Hepatic stellate cell (primary cell): ENCODE results near the gene SLAIN2.

ENCODE experiments used
- DNase-seq: peaks from one replicate; pipeline ENCODE4 v3.0.0; 2011; ENCODE audit warnings: low spot score

The SLAIN2 gene

DNA sequence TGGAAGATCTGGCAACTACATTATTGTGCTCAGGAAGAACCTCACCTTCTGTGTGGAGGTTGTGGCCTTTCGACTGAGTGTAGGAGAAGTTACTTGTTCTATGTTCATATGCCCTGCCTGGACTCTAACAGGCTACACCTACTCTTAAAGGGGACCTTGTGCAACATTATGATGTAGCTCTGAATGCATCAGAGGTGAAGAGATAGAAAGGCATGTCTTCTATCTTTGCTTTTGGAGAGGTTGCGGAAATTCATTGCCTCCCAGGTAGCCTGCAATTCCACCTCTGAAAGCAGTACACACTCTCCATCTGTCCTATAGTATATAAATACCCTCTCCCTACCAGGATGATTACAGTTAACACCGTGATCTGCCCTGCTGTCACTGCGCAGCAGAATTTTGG lies 7.1 kb upstream of the SLAIN2 start:
- no peak for DNase-seq

DNA sequence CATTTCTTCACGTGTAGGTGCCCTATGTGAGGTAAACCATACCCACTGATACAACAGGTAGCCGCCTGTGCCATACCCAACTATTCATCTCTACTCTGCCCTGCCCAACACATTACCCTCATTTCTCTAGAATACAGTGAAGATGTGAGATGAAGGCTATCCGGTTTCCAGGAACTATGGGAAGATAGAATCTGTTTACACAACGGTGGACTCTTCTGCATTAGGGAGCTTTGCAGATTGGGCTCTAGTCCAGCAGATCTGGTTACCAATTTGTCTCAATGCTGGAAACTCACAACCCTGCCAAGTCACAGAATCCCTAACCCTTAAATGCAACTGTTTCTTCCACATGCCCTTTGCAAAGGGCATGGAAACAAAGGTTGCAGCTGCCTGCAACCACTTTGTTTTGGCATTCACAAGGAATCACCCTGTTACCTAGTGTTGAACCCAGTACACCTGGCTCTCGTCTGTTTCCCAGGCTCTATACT lies 6.4 kb upstream of the SLAIN2 start:
- no peak for DNase-seq

DNA sequence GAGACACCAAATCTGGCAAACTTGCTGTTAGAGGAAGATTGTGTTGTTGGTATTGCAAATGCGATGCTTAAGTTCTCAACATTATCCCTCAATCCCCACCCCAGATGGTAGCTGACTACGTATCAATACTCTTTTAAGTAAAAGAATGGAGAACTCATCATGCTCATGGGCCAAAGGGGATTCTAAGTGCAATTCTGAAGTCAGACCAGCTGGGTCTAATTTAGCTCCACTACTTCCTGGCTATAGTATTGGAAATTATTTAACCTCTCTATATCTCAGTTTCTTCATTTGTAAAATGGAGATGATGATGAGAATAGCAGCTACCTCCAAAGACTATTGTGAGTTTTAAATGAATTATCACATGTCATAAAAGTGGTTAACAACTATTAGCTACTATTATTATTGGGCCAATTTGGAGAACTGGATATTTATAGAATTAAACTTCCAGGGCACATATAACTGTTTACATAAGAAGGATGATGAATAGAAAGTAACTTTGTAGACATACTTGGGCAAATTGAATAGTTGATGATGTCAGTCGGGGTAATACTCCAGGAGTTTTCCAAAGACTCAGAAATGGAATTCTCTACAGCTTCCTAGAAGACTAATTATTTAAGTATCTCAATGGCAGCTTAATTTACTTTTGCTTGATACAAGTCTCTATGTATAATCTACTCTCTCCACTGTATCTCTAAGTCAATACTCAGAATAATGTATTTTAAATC lies 5.0 kb upstream of the SLAIN2 start:
- DNase-seq: no peak

DNA sequence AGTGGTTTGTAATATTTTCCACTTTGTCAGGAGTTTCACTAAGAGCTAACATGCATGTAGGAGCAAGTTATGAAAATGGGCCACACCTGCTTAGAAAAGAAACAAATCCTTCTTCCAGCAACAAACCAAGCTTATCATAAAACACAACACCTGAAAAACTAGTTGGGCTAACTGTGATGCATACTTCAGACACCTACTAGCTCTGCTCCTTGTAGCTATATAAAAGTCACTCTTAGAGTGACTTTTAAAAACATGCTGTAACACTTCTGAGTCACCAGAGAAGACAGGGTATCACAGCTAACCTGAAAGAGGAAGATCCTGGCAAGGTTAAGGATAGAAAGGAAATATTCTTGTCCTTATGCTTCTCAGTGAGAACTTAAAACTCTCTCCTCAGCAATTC lies 3.6 kb upstream of the SLAIN2 start:
- no peak for DNase-seq

DNA sequence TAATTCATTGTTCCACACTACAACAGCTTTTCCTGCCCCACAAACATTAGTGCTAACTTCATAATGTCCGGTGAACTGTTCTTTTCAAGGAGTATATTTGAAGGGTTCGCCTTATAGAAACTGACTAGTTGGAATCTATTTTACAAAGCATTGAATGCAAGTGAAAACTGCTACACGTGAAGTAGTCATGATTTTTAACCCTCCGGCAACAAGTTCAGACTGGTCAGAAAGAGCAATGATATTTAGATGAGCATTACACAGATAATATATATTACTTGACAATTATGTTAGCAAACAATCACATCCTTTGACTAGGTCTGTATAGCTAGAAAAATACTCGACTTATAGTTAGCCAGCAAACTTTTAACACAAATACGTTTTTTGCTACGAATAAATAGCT lies 1.7 kb upstream of the SLAIN2 start:
- no peak for DNase-seq

DNA sequence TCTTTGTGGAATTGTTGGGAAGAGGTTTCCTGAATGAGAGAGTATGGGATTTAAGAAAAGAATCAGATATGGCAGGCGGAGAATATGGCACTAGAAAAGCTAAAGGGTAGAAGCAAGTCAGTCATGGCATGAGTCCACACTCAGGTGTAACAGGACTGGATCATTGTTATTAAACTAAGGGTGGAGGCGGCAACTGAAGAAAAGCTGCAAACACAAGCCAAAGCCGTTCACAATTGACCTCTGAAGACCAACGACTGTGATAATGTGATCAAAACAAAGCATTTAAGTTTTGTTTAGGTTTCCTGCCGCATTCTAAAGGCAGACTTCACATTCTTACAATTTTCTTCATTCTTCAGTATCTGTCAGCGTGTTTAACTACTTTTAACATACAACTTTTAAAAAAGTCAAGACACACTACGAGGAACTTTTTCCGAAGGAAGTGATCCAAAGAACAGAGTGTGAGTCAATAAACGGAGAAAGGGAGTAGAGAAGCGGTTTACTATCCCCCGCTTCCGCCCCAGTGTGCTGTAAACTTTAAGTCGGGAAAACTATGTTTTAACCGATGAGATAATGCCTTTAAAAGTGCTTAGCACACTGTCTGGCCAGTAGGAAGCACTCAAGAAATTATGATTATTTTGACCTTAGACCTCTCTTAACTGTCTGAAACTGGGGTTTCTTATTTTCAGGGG lies 909 bp upstream of the SLAIN2 start:
- DNase-seq: peak; percentile 40

DNA sequence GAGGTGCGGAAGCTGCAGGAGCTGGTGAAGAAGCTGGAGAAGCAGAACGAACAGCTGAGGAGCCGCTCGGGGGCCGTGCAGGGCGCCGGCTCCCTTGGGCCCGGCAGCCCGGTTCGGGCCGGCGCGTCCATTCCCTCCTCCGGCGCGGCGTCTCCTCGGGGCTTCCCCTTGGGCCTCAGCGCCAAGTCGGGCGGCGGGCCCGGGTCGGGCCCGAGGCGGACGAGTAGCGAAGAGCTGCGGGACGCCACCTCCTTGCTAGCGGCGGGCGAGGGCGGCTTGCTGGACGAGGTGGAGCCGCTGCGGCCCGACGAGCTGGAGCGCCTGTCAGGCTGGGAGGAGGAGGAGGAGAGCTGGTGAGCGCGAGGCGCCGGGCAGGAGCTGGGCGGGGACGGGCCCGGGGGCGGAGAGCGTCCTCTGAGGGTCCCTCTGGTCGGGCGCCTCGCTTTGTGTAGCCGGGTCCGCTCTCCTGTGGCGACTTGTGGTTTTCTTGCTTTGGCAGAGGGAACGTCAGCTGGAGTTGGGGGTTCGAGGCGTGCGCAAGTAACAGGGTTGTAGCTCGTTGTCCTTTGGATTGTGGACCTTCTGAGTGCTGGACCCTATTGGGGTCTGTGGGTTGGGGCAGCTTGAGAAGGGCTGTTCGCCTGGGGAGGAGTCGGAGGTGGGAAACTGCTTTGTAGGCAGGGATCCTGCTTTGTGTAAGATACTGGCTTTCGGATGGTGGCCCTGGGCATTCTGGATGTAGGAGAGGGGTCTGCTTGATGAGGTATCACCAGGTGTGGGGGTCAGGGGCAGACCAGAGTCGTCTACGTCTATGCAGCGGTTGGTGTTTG lies 662 bp downstream of the SLAIN2 start:
- peak; percentile 38 for DNase-seq

DNA sequence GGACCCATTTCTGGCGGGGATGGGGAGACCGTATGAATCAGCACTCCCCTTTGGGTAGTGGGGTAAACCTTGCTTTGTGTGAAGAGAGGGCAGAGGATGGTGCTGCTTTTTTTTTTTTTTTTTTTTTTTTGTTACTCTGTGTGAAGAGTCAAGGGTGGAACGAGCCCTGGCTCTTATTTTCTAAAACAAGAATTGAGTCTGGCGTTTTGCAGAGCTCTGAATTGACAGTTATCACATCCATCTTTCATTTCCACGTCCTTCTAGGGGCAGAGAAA lies 1.2 kb downstream of the SLAIN2 start:
- DNase-seq: no peak

DNA sequence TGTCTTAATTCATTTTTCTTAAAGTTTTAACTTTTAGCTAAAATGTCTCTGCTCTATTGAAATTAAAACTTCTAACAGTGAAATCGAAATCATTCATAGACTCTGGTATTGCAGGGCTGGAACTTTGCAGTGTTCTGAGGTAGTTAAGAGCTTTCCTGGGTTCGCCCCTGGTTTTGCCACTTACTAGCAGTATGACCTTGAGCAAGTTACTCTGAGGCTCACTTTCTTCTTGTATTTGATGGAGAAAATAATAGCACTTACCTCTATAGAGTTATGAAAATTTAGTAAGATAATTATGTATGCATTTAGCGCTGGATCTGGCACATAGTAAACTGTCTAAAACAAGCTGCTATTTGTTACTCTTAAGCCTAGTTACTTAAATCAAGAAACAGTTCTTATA lies 1.7 kb downstream of the SLAIN2 start:
- no peak for DNase-seq

DNA sequence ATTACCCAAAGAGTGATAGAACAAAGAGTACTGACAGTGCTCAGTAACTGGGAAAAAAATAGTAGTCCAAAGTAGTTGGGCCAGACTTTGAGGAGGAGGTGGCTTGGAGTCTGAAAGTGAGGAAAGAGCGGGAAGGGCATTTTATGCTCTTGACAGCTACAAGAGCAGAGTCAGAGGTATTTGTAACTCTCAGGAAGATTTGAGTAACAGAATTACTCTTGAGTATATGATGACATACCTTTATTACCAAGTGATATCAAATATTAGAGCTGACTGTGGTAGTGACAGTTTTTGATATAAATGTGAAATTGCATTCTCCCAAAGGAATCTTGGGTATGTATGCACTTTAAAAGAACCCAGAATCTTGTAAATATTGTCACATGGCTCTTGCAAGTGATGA lies 2.2 kb downstream of the SLAIN2 start:
- no peak for DNase-seq

DNA sequence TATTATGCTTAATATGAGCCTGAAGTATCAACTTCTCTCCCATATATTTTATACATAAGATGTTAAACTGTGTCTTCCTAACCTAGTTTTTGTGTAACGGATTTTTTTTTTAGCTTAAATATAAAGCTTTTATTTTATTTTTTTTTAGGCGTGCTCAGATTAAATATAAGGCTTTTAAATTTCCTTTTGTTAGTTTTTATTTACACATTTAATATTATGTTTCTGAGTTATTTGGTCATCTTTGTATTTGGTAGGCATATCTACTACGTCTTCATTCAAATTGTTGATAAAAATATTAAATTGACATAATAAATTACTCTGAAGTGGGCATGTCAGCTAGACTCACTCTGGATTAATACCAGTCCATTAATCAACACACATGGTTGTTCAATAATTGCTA lies 4.2 kb downstream of the SLAIN2 start:
- DNase-seq: no peak

DNA sequence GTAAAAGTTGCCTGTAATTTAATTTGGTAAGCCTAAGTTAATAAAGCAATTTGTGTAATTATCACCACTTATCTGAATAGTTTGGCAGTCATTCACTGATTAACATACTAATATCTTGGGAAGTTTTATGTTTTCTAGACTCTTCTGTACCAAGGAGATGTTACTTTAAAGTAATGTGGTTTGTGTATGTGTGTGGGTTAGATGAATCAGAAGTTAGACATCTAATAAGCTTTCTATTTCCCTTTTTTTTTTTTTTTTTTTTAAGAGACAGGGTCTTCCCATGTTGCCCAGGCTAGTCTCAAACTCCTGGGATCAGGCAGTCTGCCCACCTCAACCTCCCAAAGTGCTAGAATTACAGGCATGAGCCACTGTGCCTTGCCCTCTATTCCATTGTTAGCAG lies 5.3 kb downstream of the SLAIN2 start:
- no peak for DNase-seq

DNA sequence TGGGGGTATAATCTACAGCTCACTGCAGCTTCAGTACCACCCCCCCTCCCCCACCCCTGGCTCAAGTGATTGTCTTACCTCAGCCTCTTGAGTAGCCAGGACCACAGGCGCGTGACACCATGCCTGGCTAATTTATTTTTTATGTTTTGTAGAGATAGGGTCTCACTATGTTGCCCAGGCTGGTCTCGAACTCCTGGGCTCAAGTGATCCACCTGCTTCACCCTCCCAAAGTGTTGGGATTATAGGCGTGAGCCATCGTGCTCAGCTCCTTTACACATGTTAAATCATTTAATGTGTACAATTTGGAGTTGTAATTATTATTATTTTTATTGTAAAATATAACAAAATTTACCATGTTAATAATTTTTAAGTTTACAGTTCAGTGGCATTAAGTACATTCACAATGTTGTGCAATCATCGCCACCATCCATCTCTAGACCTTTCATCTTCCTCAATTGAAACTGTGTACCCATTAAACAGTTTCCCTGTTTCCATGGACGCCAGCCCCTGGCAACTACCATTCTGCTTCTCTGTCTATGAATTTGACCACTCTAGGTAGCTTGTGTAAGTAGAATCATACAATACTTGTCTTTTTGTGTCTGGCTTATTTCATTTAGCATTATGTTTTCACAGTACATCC lies 6.1 kb downstream of the SLAIN2 start:
- DNase-seq: no peak

DNA sequence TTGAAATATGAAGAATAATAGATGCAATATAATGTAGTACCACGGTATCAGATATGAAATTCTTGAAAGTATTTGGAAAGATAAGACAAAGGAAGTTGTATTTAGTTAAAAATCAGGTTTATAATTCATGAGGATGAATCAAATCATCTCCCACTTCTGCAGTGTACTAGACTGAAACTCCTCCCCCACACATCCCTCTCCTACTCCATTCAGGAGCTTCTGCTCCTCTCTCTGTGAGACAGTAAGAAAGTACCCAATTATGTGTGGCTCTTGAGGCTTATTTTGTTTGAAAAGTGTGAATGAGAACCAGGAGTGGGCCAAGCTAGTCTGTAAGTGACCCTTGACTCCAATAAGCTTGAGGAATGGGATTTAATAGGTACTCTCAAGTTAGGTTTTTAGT lies 9.5 kb downstream of the SLAIN2 start:
- no peak for DNase-seq

DNA sequence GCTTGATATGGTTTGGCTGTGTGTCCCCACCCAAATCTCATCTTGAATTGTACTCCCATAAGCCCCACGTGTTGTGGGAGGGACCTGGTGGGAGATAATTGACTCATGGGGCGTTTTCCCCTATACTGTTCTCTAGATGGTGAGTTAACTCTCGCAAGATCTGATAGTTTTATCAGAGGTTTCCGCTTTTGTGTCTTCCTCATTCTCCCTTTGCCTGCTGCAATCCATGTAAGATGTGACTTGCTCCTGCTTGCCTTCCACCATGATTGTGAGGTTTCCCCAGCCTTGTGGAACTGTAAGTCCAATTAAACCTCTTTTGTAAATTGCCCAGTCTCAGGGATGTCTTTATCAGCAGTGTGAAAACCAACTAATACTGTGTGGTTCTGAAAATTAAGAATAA lies 11.5 kb downstream of the SLAIN2 start:
- no peak for DNase-seq

DNA sequence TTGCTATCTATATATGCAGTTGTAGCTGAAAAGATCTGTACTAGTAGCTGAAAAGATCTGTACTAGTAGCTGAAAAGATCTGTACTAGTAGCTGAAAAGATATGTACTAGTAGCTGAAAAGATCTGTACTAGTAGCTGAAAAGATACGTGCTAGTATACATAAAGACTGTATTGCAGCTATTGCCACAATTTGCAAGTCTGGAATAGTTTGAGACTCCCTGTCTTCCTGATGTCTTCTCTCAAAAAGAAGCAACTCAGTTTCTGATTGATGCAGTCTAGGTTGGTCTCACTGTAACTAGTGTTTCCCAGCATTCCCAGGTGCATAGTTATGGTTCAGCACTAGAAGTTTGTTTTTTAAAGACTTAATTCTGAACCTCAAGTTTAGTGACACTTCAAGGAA lies 15.0 kb downstream of the SLAIN2 start:
- DNase-seq: no peak

DNA sequence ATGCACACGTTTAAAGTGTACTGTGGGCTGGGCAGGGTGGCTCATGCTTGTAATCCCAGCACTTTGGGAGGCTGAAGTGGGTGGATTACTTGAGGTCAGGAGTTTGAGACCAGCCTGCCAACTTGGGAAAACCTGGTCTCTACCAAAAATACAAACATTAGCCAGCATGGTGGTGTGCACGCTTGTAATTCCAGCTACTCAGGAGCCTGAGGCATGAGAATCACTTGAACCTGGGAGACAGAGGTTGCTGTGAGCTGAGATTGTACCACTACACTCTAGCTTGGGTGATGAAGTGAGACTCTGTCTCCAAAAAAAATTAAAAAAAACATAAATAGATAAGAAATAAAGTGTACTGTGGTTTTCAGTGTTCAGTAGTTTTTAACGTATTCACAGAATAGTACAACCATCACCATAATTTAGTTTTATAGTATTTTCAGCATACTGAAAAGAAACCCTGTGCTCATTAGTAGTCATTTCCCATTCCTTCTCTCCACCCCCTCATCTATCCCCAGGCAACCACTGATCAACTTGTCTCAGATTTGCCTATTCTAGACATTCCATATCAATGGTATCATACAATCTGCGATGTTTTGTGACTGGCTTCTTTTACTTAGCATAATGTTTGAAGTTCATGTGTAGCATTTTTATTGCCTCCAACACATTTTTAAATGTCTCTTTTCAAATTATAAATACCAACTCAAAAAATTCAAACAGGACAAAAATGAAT lies 19.1 kb downstream of the SLAIN2 start:
- peak; percentile 63 for DNase-seq

DNA sequence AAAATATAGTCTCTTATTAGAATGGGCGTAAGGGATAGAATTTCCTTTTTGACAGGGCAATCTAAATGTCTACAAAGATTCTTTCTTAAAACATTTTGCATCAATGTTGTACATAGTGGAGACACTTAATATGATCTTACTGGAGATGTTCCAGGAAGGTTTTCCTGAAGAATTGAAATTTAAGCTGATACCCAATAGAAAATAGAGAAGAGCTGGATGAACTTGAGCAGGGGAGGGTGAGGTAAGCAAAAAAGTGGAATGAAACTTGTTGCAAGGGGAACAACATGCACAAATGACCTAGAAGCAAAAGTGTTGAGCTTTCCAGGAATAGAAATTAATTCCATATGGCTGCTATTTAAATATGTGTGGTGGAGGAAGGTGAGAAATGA lies 19.7 kb downstream of the SLAIN2 start:
- DNase-seq: no peak

DNA sequence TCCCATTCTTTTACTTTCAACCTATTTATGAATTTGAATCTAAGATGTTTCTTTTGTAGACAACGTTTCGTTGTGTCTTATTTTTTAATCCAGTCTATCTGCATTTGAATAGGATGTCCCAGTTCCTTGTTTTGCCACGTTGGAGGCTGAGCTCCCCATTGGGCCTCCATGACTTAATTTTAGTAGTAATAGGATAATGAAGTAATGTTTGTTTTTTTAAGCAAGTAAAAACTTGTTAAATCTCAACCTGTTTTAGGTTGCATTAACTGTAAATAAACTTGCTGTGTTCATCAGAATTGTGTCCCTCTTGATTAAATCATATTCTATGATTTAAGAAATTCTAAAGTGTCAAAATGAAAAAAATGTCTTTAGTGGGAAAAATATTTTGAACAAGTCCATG lies 25.3 kb downstream of the SLAIN2 start:
- no peak for DNase-seq

DNA sequence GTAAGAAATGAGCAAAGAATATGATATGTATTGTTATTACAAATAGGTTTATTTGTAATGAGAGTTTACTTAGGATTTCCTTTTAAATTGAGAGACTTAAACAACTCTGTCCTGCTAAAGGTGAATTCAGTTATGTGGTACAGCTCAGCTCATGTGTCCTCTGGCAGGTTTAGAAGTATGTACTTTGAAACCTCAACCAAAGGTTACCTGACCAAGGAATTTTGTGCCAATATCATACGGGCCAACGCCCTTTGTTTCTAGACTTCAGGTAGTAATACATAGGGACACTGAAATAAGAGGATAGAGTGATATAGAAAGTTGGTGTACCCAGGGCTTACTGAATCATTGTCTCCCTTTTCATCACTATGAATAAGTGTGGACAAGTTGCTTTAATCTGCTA lies 25.7 kb downstream of the SLAIN2 start:
- no peak for DNase-seq

DNA sequence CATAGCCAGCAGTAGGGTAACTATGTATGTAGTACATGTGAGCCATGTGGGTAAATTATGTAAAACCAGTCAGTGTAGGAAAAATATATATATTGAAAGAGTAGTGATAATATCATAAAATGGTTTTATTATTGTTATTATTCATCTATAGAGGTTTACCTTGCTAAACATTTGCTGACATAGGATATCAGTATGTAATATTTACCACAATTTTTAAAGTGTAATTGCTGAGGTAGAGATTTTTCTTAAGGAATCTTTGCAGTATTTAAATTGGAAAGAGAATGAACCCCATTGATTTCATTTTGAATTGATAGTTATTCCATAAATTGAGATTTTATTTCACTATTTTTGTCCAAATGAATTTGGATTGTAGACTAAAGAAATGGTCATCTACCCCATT lies 27.1 kb downstream of the SLAIN2 start:
- DNase-seq: no peak

DNA sequence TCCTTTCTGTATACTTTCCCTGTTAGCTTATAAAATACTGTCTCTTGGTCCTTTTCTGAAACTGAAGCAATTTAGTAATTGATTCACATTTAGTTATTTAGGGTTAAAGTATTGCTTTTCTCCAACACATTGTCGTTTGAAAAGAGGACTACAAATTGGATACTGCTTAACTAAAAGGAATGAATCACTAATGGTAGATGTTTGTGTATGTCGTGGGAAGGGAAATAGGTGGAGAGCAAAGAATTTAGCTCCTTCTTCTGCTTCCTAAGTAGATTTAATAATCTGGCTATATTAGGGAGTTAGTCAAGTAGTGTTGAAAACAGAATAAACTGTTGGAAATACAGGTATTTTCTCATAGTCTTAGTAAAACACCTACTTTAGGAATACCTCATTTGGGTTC lies 27.9 kb downstream of the SLAIN2 start:
- DNase-seq: no peak
